Loucy (cell line): ENCODE measurements around the gene DYNC1H1.

Experiments
- H2AFZ ChIP-seq: fragments of 200-600 bp; sonication (generic); 2 replicates; pipeline ENCODE4 v1.6.0; 2016; ENCODE audit warnings: antibody characterized with exemption, mild to moderate bottlenecking, low read length, moderate library complexity
- H3F3A ChIP-seq: fragments of 200-600 bp; 2 replicates; pipeline ENCODE4 v1.6.0; 2016; ENCODE audit warnings: antibody characterized with exemption, low read depth, mild to moderate bottlenecking
- H3K27me3 ChIP-seq: fragments of 200-600 bp; sonication (generic); 2 replicates; pipeline ENCODE4 v1.6.1; 2014; ENCODE audit warnings: low read length, mild to moderate bottlenecking; ENCODE audit not compliant: insufficient read depth, poor library complexity, severe bottlenecking
- H3K36me3 ChIP-seq: fragments of 200-600 bp; sonication (generic); 2 replicates; pipeline ENCODE4 v1.6.1; 2016; ENCODE audit warnings: low read length; ENCODE audit not compliant: insufficient read depth
- H3K4me1 ChIP-seq: fragments of 200-600 bp; sonication (generic); 2 replicates; pipeline ENCODE4 v1.5.1; 2014; ENCODE audit warnings: low read length, mild to moderate bottlenecking; ENCODE audit not compliant: insufficient read depth, poor library complexity, severe bottlenecking
- H3K4me2 ChIP-seq: fragments of 200-600 bp; sonication (generic); 2 replicates; pipeline ENCODE4 v1.6.0; 2014; ENCODE audit warnings: antibody characterized with exemption, low read length, low read depth, mild to moderate bottlenecking; ENCODE audit not compliant: poor library complexity, severe bottlenecking
- H3K4me3 ChIP-seq: fragments of 200-600 bp; sonication (generic); 2 replicates; pipeline ENCODE4 v1.5.1; 2014; ENCODE audit warnings: low read length, mild to moderate bottlenecking, mixed read lengths; ENCODE audit not compliant: poor library complexity, severe bottlenecking
- H3K79me2 ChIP-seq: fragments of 200-600 bp; sonication (generic); 2 replicates; pipeline ENCODE4 v1.6.1; 2014; ENCODE audit warnings: low read length; ENCODE audit not compliant: insufficient read depth
- H3K9ac ChIP-seq: fragments of 200-600 bp; sonication (generic); 2 replicates; pipeline ENCODE4 v1.6.0; 2014; ENCODE audit warnings: mild to moderate bottlenecking, low read depth, low read length, moderate library complexity; ENCODE audit not compliant: poor library complexity, severe bottlenecking
- H3K9me2 ChIP-seq: fragments of 200-600 bp; sonication (generic); replicated peaks from 2 replicates; pipeline ENCODE4 v1.6.1; 2016; ENCODE audit warnings: low read depth, low read length, mixed read lengths
- H3K9me3 ChIP-seq: fragments of 200-600 bp; sonication (generic); 2 replicates; pipeline ENCODE4 v1.6.1; 2014; ENCODE audit warnings: mild to moderate bottlenecking, antibody characterized with exemption, low read length, low read depth; ENCODE audit not compliant: insufficient read depth
- H4K20me1 ChIP-seq: fragments of 200-600 bp; sonication (generic); 2 replicates; pipeline ENCODE4 v1.6.0; 2014; ENCODE audit warnings: antibody characterized with exemption, low read length, mild to moderate bottlenecking; ENCODE audit not compliant: insufficient read depth, poor library complexity, severe bottlenecking
- EZH2phosphoT487 ChIP-seq: fragments of 200-600 bp; IDR thresholded peaks from 2 replicates; pipeline ENCODE4 v1.6.1; 2018; ENCODE audit warnings: antibody characterized with exemption, mild to moderate bottlenecking, moderate library complexity, borderline replicate concordance
- TF ChIP-seq, protein P1 (sequence below): fragments of 200-600 bp; sonication (generic); conservative IDR thresholded peaks from 2 replicates; pipeline ENCODE4 v1.5.1; 2014; ENCODE audit warnings: mild to moderate bottlenecking, antibody characterized with exemption, low read length

The DYNC1H1 gene

GRCh38 chr14:102029956-102030355 lies 65.6 kb downstream of the DYNC1H1 start:
- no peaks in the 10 kb centered on the region for H3K9me3 ChIP-seq
- no peaks in the 10 kb centered on the region for H3F3A ChIP-seq
- H3K4me1 ChIP-seq: no peaks in the 10 kb centered on the region
- no peaks in the 10 kb centered on the region for H3K27me3 ChIP-seq
- H3K4me3 ChIP-seq: no peak overlapping the region
- no peaks in the 10 kb centered on the region for H3K9me2 ChIP-seq
- no peaks in the 10 kb centered on the region for H3K79me2 ChIP-seq
- no peak overlapping the region for H3K4me2 ChIP-seq
- no peaks in the 10 kb centered on the region for H4K20me1 ChIP-seq
- peaks cover 88% of the 10 kb centered on the region for H3K36me3 ChIP-seq
- no peak overlapping the region for H3K9ac ChIP-seq
- H2AFZ ChIP-seq: no peak overlapping the region
- TF ChIP-seq, protein P1, sequence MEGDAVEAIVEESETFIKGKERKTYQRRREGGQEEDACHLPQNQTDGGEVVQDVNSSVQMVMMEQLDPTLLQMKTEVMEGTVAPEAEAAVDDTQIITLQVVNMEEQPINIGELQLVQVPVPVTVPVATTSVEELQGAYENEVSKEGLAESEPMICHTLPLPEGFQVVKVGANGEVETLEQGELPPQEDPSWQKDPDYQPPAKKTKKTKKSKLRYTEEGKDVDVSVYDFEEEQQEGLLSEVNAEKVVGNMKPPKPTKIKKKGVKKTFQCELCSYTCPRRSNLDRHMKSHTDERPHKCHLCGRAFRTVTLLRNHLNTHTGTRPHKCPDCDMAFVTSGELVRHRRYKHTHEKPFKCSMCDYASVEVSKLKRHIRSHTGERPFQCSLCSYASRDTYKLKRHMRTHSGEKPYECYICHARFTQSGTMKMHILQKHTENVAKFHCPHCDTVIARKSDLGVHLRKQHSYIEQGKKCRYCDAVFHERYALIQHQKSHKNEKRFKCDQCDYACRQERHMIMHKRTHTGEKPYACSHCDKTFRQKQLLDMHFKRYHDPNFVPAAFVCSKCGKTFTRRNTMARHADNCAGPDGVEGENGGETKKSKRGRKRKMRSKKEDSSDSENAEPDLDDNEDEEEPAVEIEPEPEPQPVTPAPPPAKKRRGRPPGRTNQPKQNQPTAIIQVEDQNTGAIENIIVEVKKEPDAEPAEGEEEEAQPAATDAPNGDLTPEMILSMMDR: no peak
- TF ChIP-seq EZH2phosphoT487: no peak

DNA sequence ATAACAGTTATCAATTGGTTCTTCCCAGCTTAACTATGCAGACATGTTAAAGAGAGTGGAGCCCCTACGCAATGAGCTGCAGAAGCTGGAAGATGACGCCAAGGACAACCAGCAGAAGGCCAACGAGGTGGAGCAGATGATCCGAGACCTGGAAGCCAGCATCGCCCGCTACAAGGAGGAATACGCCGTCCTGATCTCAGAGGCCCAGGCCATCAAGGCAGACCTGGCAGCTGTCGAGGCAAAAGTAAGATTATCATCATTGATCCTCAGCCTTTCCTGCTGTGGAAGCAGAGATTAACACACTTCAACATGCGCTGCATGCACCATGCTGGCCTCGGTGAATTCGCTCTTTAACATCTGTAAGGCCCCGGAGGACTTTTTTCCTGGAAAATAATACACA lies 68.9 kb downstream of the DYNC1H1 start:
- no peak for TF ChIP-seq EZH2phosphoT487
- TF ChIP-seq, protein P1: no peak

DNA sequence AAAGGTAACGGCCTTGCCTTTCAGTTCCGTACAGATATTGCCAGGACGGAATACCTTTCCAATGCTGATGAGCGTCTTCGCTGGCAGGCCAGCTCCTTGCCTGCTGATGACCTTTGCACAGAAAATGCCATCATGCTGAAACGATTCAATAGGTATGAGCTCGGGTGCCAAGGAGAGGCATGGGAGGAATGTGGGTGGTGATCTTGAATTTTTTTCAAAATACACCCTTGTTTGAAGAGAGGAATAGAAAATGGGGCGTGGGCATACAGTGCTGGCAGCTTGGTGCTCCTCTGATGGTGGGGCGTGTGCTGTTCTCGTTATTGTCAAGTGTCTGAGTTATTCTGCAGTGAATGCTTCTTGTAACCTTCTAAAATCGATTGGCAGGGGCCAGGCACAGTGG lies 69.9 kb downstream of the DYNC1H1 start:
- Histone ChIP-seq H3K4me1 (no peaks in the 10 kb centered on the region), H4K20me1 (no peaks in the 10 kb centered on the region), H3K4me3 (no peak overlapping the region), H3K27me3 (no peaks in the 10 kb centered on the region), H2AFZ (no peak overlapping the region), H3K79me2 (no peaks in the 10 kb centered on the region), H3K9me3 (no peaks in the 10 kb centered on the region), H3K36me3 (peaks cover 90% of the 10 kb centered on the region), H3K9ac (no peak overlapping the region), H3K9me2 (no peaks in the 10 kb centered on the region), H3F3A (no peaks in the 10 kb centered on the region), H3K4me2 (no peak overlapping the region)
- TF ChIP-seq EZH2phosphoT487: no peak
- TF ChIP-seq, protein P1: no peak

More for the DNA sequence above, 68.9 kb downstream of the DYNC1H1 start:
- Histone ChIP-seq H3K27me3 (no peaks in the 10 kb centered on the region), H3F3A (no peaks in the 10 kb centered on the region), H3K9ac (no peak overlapping the region), H3K9me2 (no peaks in the 10 kb centered on the region), H3K9me3 (no peaks in the 10 kb centered on the region), H3K4me2 (no peak overlapping the region), H3K79me2 (no peaks in the 10 kb centered on the region), H3K4me3 (no peak overlapping the region), H3K36me3 (peaks cover 90% of the 10 kb centered on the region), H3K4me1 (no peaks in the 10 kb centered on the region), H4K20me1 (no peaks in the 10 kb centered on the region), H2AFZ (no peak overlapping the region)
